Activated T-helper 17 cell treated with anti-CD3 and anti-CD28 coated beads, Interleukin-2, amount 50 U/mL, for 72 hours (primary cell): ENCODE results near the gene PROCR. TPM values are rescaled to one million over a fixed set of nuclear protein-coding genes. Genes with fewer than 3 reads are reported as not detected.
A peak's percentile ranks its signal among the peaks of the same experiment; 100 is the strongest.
"Not testable (repeated sequence)": the region's sequence is repeated elsewhere in the genome, so short reads cannot be mapped to it uniquely, and the experiment has no call there.

ENCODE experiments used
- ATAC-seq: fragments of 150-1000 bp; cut with Tn5 transposase; replicated peaks from 2 replicates; pipeline ENCODE4 v1.10.0; 2021; ENCODE audit warnings: mild to moderate bottlenecking, moderate library complexity
- H3K27ac Mint-ChIP-seq: one replicate; pipeline ENCODE4 v1.8.0; 2022; ENCODE audit warnings: mixed read lengths
- H3K27me3 Mint-ChIP-seq: one replicate; pipeline ENCODE4 v1.8.0; 2022; ENCODE audit warnings: mixed read lengths
- H3K36me3 Mint-ChIP-seq: one replicate; pipeline ENCODE4 v1.8.0; 2022; ENCODE audit warnings: low read depth, mild to moderate bottlenecking, mixed read lengths
- H3K4me1 Mint-ChIP-seq: one replicate; pipeline ENCODE4 v1.8.0; 2022; ENCODE audit warnings: mixed read lengths
- H3K4me3 Mint-ChIP-seq: one replicate; pipeline ENCODE4 v1.8.0; 2022; ENCODE audit warnings: mild to moderate bottlenecking, mixed read lengths
- H3K9me3 Mint-ChIP-seq: one replicate; pipeline ENCODE4 v1.8.0; 2022; ENCODE audit warnings: mixed read lengths
- total RNA-seq, 2 donors: library from RNA; stranded (reverse); gene quantifications; one replicate each; pipeline ENCODE4 v1.2.3, GENCODE V29; 2022

PROCR gene
- total RNA-seq, 2 donors from 2014 or later = 1.8 to 2.5 TPM

DNA sequence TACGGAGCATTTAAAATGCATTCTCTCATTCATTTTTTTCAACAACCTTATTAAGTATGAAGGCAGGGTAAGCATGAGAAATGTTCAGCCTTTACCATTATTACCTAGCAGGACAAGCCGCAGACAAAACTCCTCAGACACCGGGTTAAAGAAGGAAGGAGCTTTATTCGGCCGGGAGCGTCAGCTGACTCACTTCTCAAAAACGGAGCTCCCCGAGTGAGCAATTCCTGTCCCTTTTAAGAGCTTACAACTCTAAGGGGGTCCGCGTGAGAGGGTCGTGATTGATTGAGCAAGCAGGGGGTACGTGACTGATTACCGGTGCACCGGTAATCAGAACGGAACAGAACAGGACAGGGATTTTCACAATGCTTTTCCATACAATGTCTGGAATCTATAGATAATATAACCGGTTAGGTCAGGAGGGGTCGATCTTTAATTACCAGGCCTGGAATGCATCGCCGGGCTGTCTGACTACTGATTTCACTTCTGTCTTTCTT is 24.2 kb upstream of the PROCR start:
- H3K4me1 Mint-ChIP-seq = peaks cover 17% of the 10 kb centered on the region
- not testable (repeated sequence) for H3K9me3 Mint-ChIP-seq, H3K27me3 Mint-ChIP-seq
- peak; percentile 27 for ATAC-seq
- peak overlapping the region; percentile 95 for H3K4me3 Mint-ChIP-seq
- peak overlapping the region; percentile 95 for H3K27ac Mint-ChIP-seq
- H3K36me3 Mint-ChIP-seq = peaks cover 49% of the 10 kb centered on the region

DNA sequence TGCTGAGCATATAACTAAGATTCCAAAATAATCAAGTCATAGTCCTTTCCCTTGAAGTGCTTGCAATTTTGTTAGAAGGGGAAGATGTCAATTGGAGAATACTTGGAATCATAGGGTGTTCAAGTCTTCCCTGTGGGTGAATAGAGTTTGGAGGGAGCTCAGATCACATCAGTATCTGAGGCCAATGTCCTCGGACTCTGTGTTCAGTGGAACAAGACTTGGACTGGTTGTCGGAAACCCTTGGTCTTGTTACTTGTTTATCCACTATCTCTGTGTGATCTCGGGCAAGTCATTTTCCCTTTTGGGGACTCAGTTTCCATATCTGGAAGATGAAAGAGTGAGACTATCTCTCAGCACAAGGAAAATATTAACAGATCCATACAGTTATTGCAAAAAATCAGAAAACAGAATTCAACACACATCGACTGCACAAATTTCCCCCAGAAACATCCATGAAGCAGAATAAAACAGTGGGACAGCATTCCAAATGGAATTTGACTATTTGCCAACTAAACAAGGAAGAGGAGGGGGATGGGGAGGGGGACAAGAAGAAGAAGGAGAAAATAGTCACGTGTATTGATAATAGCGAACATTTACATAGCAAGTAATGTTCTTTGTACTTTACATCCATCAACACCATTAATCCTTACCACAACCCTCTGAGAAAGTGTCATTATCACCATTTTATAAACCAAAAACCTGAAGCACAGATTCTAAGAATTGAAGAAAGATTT is 20.9 kb upstream of the PROCR start:
- Mint-ChIP-seq H3K4me1 (peaks cover 7% of the 10 kb centered on the region), H3K27me3 (no peaks in the 10 kb centered on the region), H3K36me3 (peaks cover 19% of the 10 kb centered on the region), H3K4me3 (no peak overlapping the region), H3K27ac (no peak overlapping the region), H3K9me3 (no peaks in the 10 kb centered on the region)
- no peak for ATAC-seq

DNA sequence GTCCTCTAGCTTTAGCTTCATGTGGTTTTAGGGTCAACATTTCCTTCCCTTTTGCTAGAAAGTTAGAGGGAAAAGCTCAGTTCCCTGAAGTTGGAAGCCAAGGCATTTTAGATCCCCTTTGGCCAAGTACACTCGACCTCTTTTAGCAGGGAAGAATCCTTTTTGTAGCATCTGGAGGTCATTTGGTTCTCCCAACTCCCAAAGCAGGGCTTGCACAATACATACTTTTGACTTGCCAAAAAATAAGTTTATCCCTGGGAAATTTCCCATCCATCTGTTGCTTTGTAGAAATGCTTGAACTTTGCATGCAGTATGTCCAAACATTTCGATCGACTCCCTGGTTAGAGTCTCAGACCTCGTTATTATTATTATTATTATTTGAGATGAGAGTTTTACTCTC is 20.1 kb upstream of the PROCR start:
- no peak overlapping the region for H3K27ac Mint-ChIP-seq
- no peak for ATAC-seq

GRCh38 chr20:35155936-35156335 is 15.9 kb upstream of the PROCR start:
- H3K36me3 Mint-ChIP-seq = no peaks in the 10 kb centered on the region
- no peak overlapping the region for H3K27ac Mint-ChIP-seq
- H3K4me1 Mint-ChIP-seq = no peaks in the 10 kb centered on the region
- no peaks in the 10 kb centered on the region for H3K27me3 Mint-ChIP-seq
- no peak overlapping the region for H3K4me3 Mint-ChIP-seq
- ATAC-seq = no peak
- no peaks in the 10 kb centered on the region for H3K9me3 Mint-ChIP-seq

More for the DNA sequence above, 20.1 kb upstream of the PROCR start:
- Mint-ChIP-seq H3K27me3 (no peaks in the 10 kb centered on the region), H3K4me1 (peaks cover 7% of the 10 kb centered on the region), H3K9me3 (no peaks in the 10 kb centered on the region), H3K36me3 (peaks cover 12% of the 10 kb centered on the region), H3K4me3 (no peak overlapping the region)

GRCh38 chr20:35156978-35157377 is 14.9 kb upstream of the PROCR start:
- Mint-ChIP-seq H3K36me3 (no peaks in the 10 kb centered on the region), H3K27me3 (no peaks in the 10 kb centered on the region), H3K27ac (no peak overlapping the region)

GRCh38 chr20:35160341-35160740 is 11.5 kb upstream of the PROCR start:
- not testable (repeated sequence) for H3K27me3 Mint-ChIP-seq, ATAC-seq, H3K9me3 Mint-ChIP-seq, H3K27ac Mint-ChIP-seq, H3K4me1 Mint-ChIP-seq, H3K36me3 Mint-ChIP-seq
- H3K4me3 Mint-ChIP-seq = peak overlapping the region; percentile 19

More at GRCh38 chr20:35156978-35157377, 14.9 kb upstream of the PROCR start:
- H3K4me3 Mint-ChIP-seq = no peak overlapping the region
- no peaks in the 10 kb centered on the region for H3K4me1 Mint-ChIP-seq
- H3K9me3 Mint-ChIP-seq = no peaks in the 10 kb centered on the region
- ATAC-seq = no peak

GRCh38 chr20:35164531-35164930 is 7.3 kb upstream of the PROCR start:
- not testable (repeated sequence) for H3K36me3 Mint-ChIP-seq, H3K4me1 Mint-ChIP-seq, ATAC-seq, H3K4me3 Mint-ChIP-seq, H3K27me3 Mint-ChIP-seq, H3K9me3 Mint-ChIP-seq, H3K27ac Mint-ChIP-seq

- H3K27me3 Mint-ChIP-seq = no peaks in the 10 kb centered on the region
- no peak overlapping the region for H3K4me3 Mint-ChIP-seq
- no peaks in the 10 kb centered on the region for H3K4me1 Mint-ChIP-seq
- H3K27ac Mint-ChIP-seq = no peak overlapping the region
- no peaks in the 10 kb centered on the region for H3K36me3 Mint-ChIP-seq
- H3K9me3 Mint-ChIP-seq = peaks cover 4% of the 10 kb centered on the region
- ATAC-seq = no peak
Observed at GRCh38 chr20:35165221-35166185, 6.4 kb upstream of the PROCR start.

GRCh38 chr20:35166242-35166830 is 5.5 kb upstream of the PROCR start:
- Mint-ChIP-seq H3K4me3 (no peak overlapping the region), H3K4me1 (peaks cover under 1% of the 10 kb centered on the region), H3K9me3 (peaks cover 4% of the 10 kb centered on the region), H3K27me3 (no peaks in the 10 kb centered on the region), H3K27ac (no peak overlapping the region), H3K36me3 (no peaks in the 10 kb centered on the region)
- ATAC-seq = no peak

- Mint-ChIP-seq H3K4me3 (no peak overlapping the region), H3K9me3 (peaks cover 2% of the 10 kb centered on the region), H3K36me3 (no peaks in the 10 kb centered on the region), H3K27me3 (no peaks in the 10 kb centered on the region), H3K4me1 (peaks cover 14% of the 10 kb centered on the region), H3K27ac (no peak overlapping the region)
- ATAC-seq = no peak
Observed at GRCh38 chr20:35167787-35168186, 4.1 kb upstream of the PROCR start.

DNA sequence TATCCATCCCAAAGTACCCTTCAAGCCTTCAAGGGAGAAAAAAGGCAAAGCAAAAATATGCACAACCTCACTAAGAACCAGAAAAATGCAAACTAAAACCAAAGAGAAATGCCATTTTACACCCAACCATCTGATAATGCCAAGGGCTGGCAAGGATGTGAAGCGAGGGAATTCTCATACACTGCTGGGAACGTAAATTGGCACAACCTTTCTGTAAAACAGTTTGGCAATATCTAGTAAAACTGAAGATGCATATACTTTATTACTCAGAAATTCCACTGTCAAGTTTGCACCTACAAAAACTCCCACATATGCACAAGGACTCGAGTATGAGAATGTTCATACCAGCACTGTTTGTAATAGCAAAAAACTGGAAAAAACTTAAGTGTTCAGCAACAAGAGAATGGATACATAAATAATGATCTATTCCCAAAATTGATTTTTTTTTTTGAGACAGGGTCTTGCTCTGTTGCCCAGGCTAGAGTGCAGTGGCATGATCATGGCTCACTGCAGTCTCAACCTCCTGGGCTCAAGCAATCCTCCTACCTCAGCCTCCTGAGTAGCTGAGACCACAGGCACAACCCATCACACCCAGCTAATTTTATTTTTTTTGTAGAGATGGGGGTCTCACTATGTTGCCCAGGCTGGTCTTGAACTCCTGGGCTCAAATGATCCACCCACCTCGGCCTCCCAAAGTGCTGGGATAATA is 3.0 kb upstream of the PROCR start:
- not testable (repeated sequence) for ATAC-seq, H3K27ac Mint-ChIP-seq, H3K27me3 Mint-ChIP-seq, H3K4me3 Mint-ChIP-seq, H3K9me3 Mint-ChIP-seq, H3K36me3 Mint-ChIP-seq
- peaks cover 14% of the 10 kb centered on the region for H3K4me1 Mint-ChIP-seq

- no peak for ATAC-seq
- Mint-ChIP-seq H3K4me3 (peak overlapping the region; percentile 74), H3K4me1 (peaks cover 14% of the 10 kb centered on the region), H3K27me3 (no peaks in the 10 kb centered on the region), H3K36me3 (no peaks in the 10 kb centered on the region), H3K27ac (peak overlapping the region; percentile 86), H3K9me3 (no peaks in the 10 kb centered on the region)
Observed at GRCh38 chr20:35171438-35171752, 477 bp upstream of the PROCR start.

GRCh38 chr20:35172434-35172806 is 548 bp downstream of the PROCR start:
- H3K36me3 Mint-ChIP-seq = no peaks in the 10 kb centered on the region
- peaks cover 14% of the 10 kb centered on the region for H3K4me1 Mint-ChIP-seq
- ATAC-seq = no peak
- peak overlapping the region; percentile 74 for H3K4me3 Mint-ChIP-seq
- no peaks in the 10 kb centered on the region for H3K9me3 Mint-ChIP-seq
- peak overlapping the region; percentile 86 for H3K27ac Mint-ChIP-seq
- no peaks in the 10 kb centered on the region for H3K27me3 Mint-ChIP-seq

- Mint-ChIP-seq H3K27ac (no peak overlapping the region), H3K27me3 (no peaks in the 10 kb centered on the region), H3K4me1 (peaks cover 14% of the 10 kb centered on the region), H3K36me3 (no peaks in the 10 kb centered on the region), H3K4me3 (no peak overlapping the region), H3K9me3 (no peaks in the 10 kb centered on the region)
- no peak for ATAC-seq
Observed at GRCh38 chr20:35173576-35174192, 1.8 kb downstream of the PROCR start.
